Measurements from ENCODE around the gene KIRREL3.

KIRREL3 gene

DNA sequence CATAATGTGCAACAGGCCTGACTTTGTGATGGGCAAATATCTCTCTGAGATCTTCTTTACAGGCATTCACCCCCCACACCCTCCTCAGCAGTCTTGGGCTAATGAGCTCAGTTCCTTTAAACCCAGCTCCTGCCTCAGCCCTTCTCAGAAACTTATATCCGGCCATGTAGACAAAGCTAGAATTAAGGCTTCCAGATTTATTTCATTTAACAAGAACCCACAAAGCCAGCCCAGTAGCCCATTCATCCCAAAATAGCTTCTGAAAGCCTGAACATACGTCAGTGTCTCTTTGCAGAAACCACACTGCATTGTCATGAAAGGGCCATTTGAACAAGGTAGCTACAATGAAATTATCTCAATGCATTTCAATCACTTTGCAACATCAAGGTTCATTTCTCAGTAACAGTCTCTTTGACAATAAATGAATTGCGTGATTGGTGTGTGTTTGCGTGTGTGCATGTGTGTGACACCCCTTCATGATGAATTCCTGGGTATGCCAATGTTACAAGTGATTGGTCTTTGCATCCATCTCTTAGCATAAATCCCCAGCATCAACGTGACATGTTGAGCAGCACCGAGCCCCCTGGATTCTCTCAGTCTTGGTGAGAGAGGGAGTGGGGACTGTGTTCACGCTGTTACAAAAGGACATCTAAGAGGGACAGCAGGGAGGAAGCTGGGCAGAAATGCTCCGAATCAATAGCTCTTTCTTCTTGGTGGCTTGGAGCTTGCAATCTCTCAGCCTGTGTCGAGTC lies 299.6 kb downstream of the KIRREL3 start:
- no peak for DNase-seq

DNA sequence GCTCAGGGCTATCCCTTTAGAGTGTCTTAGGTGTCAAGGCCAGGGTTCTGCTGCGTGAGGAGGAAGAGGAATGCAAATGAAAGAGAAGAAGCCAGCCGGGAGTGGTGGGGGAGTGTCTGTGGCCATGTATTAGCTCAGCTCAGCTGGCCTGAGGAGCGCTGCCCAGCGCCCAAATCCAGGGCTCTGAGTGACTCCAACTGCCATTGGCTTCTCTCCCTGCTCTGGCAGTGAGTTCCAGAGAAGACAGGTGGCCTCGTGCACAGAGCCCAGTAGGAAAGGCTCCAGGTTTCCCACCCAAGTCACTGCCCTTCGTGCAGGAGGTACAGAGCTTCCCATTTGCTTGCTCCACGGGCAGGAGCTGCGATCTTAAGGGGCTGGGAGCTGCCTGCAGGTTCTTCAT lies 302.0 kb downstream of the KIRREL3 start:
- no peak for DNase-seq

DNA sequence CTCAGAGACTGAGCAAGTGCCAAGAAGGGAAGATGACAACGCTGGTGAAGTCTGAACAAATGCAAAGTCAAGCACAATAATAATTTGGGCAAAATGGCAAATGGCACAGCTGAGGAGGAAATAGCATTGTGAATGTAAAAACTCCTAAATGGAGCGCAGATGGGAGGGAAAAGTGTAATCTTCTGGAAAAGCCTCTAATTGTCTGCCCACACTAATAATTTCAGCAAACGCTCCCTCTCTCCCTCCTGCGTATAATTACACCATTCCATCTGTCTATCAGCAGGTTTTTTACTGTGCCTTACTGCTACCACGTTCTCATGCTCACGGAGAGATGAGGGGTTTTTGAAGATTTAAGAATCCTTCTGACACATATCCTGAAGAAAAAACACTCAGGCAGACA lies 302.6 kb downstream of the KIRREL3 start:
- no peak for DNase-seq

DNA sequence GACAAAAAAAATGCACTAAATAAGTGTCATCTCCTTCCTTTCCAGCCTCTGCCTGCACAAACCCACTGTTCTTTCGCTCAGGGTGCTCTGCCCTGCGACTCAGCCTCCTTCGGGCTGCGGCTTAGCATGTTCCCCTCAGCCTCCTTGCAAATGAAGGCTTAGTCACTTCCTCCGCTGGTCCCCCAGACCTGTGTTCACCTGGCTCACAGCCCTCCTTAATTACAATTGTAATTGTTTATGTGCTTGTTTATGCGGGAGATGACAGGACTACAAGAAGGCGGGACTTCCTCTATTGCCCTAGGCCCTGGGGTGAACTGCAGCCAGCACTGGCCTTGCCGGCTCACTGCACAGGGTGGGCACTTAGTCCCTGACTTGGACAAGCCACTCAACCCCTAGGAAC lies 303.6 kb downstream of the KIRREL3 start:
- no peak for DNase-seq

DNA sequence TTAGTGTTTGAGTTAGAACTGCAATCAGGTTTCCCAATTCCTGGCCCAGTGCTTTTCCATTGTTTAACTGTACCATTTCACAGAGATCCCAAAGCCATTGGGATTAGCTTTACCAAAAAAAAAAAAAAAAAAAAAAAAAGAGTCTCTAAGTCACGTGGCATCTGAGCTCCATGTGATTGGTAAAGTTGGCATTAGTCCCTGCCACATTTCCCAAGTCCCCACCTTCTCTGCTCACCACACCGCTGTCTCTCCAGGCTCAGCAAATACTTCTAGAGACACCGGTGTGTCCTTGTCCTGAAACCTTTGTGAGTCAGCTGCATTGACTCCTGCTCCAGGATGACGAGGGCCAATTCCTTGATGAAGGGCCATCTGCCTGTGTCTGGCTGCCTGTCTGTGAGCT lies 305.3 kb downstream of the KIRREL3 start:
- no peak for DNase-seq

DNA sequence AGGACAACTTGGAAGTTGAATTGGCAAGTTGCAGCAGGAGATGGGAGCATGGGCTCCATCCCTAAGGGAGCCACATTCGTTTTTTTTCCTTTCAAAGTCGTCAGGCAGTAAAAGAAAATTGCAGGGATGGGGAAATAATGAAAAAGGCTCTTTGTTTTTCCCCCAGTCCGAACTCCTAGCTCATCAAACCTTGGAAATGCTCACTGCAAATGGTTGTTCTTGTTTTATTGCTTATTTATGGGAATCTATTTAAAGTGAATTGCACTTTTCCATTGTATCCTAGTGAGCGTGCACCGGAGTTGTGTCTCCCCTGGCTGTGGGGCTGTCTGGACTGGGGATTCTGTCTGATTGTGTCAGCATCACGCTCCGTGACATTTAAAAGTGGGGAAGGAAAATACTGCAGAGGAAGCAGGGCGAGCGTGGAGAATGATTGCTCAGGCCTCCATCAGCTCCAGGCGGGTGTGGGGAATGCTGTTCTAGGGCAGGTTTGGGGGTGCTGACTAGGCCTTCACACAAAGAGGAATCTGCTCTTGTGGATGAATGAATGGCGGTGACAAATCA lies 306.4 kb downstream of the KIRREL3 start:
- DNase-seq, result no peak

DNA sequence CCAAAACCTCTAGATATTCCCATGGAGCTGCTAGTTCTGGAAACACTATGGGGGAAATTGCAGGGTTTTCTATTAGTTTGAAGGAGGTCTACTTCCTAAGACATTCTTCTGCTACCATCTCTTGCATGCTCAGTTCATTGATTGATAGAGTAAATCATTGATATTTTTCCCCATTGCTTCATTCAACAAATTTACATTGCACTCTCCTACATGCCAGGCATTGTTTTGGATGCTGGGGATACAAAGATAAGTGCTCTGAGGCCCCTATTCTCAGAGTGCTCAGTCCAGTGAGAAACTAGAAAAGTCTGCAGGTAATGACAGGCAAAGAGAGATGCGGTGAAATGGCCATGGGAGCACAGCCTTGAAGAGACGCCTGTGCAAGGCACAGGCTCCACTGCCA lies 313.1 kb downstream of the KIRREL3 start:
- no peak for DNase-seq

DNA sequence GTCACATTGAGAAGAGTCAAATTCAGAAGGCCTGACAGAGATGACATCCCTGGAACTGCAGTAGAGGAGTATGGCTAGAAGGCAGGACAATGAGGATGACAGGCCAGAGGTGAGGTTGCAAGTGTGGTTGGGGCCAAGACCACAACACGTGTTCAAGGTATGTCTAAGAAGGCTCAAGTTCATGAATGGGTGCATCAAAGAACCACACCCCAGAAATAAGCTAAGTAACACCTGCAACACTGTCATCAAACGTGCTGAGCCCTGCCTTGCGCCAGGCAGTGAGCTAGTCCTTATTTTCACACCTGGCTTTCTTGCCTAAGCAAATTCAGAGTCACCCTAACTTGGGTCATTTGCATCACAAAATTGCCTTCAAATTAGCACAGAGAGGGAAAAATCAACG lies 313.6 kb downstream of the KIRREL3 start:
- DNase-seq, result no peak

DNA sequence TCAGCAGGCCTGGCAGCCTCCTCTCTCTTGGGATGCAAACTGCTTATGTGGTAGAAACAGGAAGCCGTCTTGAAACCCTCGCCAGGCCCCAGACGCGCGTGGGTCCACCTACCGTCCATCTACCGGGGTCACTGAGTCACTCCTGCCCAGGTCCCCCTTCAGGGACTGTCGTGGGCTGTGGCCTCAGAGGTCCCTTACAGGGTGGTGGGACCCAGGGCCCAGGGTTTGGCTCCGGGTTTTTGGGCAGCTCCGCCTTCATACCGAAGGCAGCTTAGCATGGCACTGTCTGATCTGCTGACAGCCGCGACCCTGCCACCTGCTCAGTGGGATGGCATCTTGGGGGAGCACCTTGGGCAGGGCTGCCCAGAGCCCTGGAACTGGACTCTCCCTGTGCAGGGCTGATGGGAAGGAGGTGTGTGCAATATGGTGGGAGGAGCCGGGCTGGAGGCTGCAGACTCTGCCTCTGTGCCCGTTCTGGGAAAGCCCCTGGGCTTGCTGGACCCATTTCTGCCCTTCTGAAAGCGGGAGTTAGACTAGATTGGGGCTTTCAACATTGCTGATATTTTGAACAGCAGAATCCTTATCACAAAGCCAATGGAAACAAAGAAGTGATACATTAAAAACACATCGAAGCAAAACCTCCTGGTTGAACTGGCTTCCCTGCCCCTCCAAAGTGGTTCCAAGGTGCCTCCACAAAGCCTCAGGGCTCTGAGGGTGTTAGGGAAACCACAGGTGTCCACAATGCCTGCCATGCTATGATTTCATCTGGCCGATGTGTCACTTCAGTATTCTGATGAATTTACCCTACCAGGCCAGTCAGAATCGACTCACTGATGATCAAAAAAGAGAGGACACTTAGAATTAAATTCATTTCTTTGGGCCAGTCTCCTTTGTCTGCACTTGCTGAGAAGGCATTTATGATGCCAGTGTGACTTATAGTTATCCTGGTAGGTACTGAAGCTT lies 316.5 kb downstream of the KIRREL3 start:
- no peak for DNase-seq

DNA sequence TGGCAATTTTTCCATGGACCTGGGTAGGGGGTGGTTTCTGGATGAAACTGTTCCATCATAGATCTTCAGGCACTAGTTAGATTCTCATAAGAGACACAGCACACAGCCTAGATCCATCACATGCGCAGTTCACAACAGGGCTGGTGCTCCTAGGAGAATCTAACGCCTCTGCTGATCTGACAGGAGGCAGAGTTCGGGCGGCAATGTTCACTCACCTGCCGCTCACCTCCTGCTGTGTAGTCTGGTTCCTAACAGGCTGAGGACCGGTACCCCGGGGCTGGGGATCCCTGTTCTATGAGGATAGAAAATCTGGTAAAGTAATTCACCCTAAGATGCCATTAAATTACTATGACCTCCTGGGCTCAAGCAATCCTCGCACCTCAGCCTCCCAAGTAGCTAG lies 318.0 kb downstream of the KIRREL3 start:
- no peak for DNase-seq

DNA sequence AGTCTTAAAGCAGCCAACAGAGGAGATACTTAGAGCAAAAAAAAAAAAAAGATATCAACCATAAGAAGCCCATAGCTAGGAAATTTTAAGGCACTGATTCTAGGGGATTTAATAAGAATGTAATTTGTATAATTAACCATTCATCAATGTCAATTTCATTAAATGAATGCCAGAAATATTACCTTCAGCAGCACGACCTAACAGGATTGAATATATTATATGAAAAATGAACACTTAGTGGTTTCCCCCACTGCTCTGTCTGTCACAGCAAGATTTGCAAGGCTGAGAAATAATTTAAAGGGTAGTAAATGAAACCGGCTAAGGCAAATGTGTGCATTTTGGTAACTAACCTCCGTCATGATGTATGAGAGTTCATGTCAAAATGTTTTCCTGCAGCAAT lies 319.9 kb downstream of the KIRREL3 start:
- no peak for DNase-seq

DNA sequence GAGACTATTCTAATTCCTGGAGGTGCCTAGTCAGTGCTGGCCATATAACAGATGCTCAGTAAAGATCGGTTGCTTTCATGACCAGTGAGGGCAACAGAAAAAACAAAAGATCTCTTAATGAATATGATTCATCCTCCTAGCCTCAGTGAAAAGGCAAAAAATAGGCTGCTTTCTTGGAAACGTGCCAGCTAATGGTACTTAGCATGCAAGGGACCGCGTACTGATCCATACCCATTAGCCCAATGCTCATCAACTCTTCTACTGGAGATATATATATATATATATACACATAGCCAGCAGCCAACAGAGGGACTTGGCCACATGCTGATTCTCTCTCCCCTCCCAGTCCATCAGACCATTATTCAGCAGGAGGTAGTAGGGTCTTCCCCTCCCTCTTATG lies 320.4 kb downstream of the KIRREL3 start:
- no peak for DNase-seq

DNA sequence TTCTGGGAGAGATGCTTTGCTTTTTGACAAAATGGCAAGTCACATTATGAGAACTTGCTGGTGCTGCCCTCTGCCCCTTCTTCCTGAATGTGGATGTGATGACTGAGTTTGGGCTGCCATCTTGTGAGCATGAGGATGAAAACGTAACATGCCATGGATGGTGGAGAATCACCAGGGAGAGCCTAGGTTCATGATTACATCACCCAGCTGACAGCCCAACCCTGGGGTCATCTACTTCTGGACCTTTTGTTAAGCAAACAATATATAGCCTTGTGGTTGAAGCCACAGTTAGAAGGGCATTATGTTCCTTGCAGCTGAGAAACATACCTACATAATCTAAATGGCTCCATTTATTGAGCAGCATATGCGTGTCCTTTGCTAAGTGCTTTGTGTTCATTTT lies 321.5 kb downstream of the KIRREL3 start:
- DNase-seq, result no peak

DNA sequence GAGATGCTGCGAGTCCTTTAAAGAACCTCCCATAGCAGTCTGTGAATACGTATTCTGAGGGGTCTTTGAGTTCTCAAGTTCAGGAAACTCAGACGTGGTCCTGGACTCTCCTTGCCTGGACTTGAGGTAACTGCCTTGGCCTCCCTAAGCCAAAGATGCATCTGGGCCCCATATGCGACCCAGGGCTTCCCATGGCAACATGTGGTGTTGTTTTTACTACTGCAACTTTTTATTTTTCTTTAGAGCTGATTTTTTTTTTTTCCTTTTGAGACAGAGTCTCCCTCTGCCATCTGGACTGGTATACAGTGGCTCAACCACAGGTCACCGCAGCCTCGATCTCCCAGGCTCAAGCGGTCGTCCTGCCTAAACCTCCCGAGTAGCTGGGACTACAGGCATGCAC lies 324.0 kb downstream of the KIRREL3 start:
- no peak for DNase-seq

DNA sequence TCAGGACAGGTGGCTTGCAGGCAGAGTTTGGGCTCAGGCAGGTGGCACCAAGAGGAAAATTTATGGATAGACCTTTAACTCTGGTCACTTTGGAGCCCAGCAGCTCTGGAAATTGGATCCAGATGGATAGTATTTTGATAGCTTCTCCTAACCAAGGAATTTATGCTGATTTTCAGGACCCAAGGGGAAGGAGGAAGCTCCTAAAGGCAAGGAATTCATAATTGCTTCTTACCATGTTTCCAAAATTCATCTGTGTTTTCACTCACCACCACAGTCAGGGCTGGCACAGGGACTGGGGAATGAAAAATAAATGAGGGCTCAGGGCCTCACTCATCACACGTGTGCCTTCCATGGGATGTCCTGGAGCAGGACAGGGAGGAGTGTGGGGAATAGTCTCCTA lies 327.3 kb downstream of the KIRREL3 start:
- no peak for DNase-seq

DNA sequence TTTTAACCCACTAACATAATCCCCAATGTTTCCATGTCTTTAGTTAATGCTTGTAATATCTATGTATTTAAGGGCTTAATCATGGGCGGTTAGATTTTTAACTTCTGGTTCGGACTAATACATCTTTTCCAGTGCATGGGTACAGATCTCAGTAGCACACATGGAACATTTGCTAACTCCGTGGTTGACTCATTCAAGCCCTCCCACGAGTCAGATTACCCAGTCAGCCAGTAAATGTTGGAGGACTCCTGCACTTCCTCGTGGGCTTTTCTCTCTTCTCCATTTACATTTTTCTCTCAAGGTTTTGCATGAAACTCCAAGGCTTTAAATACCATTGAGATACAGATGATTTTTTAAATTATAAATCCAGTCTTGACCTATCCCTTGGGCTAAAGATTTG lies 331.2 kb downstream of the KIRREL3 start:
- DNase-seq, result no peak

DNA sequence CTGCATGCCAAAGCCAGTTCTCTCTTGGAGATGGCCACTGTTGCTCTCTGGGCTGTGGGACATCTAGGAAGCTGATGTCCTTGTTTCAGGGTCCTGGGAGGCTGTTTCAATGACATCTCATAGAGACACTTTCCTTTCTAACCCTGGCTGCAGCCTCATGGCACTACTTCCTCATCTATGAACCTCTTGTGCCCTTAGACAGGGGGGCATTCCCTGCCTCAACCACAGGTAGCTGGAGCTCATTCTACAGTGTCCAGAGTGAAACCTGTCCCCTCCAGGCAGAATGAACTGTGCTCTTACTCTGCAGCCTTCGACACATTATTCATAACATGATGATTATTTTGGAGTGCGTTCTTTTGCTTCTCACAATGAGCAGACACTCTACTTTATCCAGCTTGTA lies 335.9 kb downstream of the KIRREL3 start:
- DNase-seq, result no peak

DNA sequence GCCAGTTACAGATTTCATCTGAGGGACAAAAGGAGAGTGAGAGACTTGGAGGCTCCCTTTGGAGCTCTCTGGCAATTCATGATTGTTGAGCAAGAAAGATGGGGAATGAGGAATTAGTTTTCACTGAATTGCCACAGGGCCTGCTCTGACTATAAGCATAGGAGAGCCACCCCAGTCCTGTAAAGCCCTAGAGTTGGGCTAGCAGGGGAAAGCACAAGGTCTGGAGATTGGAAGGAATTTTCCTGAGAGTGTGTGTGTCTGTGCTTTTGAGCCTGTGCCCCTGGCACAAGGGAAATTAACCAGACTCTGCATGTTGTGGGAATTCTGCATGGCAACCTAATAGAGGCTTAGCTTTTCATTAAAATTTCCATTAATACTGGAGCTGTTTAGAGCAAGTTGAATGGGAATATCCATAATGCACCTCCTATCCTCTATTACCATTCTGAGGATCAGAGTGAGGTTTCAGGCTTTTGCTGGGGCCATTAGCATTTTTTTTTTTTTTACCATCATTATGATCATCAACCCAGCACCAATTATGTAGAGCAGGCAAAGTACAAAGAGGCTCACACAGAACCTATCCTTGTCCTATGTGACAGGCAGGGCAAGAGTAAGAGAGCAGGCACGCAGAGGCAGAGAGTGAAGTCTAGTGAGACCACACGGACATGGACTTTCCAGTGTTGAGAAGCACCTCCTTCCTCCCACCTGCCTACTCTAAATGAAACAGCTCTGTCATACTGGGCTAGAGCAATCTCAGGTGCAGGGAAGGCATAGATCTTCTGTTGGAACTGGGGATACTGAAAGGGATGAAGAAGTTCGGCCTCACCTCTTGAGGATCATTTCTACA lies 336.6 kb downstream of the KIRREL3 start:
- DNase-seq, result no peak

DNA sequence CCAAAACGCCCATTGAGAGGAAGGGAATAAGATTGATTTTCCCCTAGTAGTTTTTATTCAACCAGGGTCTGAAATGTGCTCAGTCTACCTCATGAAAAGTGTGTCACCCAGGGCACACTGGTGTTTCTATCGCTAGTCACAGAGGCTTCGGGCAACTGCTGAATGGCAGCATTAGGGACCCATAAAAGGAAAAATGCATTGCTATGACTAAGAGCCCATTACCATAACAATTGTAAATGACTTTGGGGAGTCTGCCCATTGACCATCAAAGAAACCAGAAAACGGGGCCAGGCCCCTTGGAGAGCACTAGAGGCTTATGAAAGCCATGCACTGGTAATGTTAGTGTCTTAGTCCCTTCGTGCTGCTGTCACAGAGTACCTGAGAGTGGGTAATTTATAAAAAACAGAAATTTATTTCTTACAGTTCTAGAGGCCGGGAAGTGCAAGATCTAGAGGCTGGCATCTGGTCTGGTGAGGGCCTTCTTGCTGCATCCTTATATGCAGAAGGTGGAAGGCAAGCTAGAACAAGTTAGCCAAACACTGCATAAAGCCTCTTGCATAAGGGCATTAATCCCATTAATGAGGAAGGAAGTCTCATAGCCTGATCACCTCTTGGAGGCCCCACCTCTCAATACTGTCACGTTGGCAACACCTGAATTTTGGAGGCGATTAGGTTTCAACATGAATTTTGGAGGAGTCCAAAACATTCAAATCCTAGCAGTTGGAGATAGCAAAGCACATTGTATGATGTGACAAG lies 338.4 kb downstream of the KIRREL3 start:
- no peak for DNase-seq

DNA sequence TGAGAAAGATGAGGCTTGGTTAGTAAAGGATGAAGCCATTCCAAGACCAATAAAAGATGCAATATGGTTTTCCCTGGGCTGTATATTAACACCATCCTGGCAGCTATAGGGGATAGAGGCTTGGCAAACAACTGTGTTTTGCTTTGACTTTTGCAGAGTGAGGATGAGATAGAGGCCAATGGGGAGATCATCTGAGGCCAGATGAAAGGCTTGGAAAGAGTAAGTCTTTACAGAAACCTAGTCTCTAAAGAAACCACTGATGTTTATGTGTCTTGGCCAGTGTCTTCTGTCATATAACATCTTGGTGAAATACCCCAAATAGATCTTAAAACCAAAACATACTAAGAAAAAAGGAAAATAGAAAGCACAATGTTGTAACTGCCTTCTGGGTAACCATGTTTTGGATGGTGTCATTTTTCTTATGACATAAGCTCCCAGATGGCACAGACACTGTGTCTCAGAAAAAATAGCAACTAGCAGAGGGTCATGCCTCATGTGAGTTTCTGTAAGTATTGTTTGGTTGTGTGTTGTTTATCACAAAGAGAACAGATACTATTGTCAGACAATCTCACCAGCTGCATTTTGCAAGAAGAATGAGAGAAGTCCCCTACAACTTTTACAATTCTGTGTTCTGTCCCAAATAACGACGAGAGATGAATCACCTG lies 339.7 kb downstream of the KIRREL3 start:
- DNase-seq, result no peak

DNA sequence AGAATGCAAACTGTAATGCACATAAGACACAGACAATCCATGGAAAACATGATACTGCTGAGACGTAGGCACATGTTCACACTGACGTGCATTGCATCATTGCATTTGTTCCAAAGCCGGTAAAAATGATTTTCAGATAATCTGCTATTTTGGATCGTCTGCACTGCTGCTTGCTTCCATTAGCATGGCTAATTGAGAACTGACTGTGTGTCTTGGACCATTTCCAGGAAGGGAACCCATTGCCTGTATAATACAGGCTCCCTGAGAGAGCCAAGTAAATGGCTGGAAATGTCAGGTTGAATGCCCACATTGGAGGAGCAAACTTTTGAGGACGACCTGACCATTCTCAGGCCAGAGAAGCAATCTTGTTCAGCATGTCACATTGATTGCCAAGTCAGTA lies 340.2 kb downstream of the KIRREL3 start:
- no peak for DNase-seq

Data from activated gamma-delta T cell treated with Interleukin-2 at 50 U/mL for 16 hours (primary cell).